GM06990 (cell line): Measurements from ENCODE around the gene DGKI.

Source experiments
- DNase-seq: peaks from one replicate; pipeline ENCODE4 v3.0.0-alpha.2; 2011; ENCODE audit not compliant: insufficient read length; ENCODE audit errors: extremely low read depth
- H3K27me3 ChIP-seq: replicated peaks from 2 replicates; pipeline ENCODE4 v1.6.0; 2011; ENCODE audit warnings: low read length; ENCODE audit not compliant: control insufficient read depth, insufficient read depth
- H3K36me3 ChIP-seq: 2 replicates; pipeline ENCODE4 v1.5.1; 2011; ENCODE audit warnings: low read length; ENCODE audit not compliant: control insufficient read depth, insufficient read depth
- H3K4me3 ChIP-seq: replicated peaks from 2 replicates; pipeline ENCODE4 v1.5.1; 2011; ENCODE audit warnings: low read depth, mild to moderate bottlenecking, control low read depth, low read length
- CTCF ChIP-seq: IDR thresholded peaks from 2 replicates; pipeline ENCODE4 v1.5.1; 2011; ENCODE audit warnings: low read length, control low read depth, mild to moderate bottlenecking, inconsistent platforms; ENCODE audit not compliant: insufficient read depth, poor library complexity, severe bottlenecking

Gene DGKI

GRCh38 chr7:137870078-137870477 is 23.3 kb upstream of the DGKI start:
- no peak for DNase-seq
- H3K36me3 ChIP-seq, result peaks cover 14% of the 10 kb centered on the region
- H3K27me3 ChIP-seq, result no peaks in the 10 kb centered on the region
- TF ChIP-seq CTCF, result no peak
- no peak overlapping the region for H3K4me3 ChIP-seq

- Histone ChIP-seq H3K27me3 (no peaks in the 10 kb centered on the region), H3K36me3 (peaks cover 15% of the 10 kb centered on the region), H3K4me3 (no peak overlapping the region)
- TF ChIP-seq CTCF, result no peak
- DNase-seq, result no peak
These were observed 22.5 kb upstream of the DGKI start for GRCh38 chr7:137869260-137869659.

- Histone ChIP-seq H3K27me3 (no peaks in the 10 kb centered on the region), H3K4me3 (no peak overlapping the region), H3K36me3 (peaks cover 12% of the 10 kb centered on the region)
- no peak for DNase-seq
- TF ChIP-seq CTCF, result no peak
These were observed 20.5 kb upstream of the DGKI start for GRCh38 chr7:137867289-137867688.

GRCh38 chr7:137865764-137866163 is 19.0 kb upstream of the DGKI start:
- TF ChIP-seq CTCF, result no peak
- Histone ChIP-seq H3K27me3 (no peaks in the 10 kb centered on the region), H3K4me3 (no peak overlapping the region), H3K36me3 (peaks cover 12% of the 10 kb centered on the region)
- DNase-seq, result no peak

GRCh38 chr7:137862964-137863363 is 16.2 kb upstream of the DGKI start:
- Histone ChIP-seq H3K4me3 (no peak overlapping the region), H3K36me3 (peaks cover 11% of the 10 kb centered on the region), H3K27me3 (no peaks in the 10 kb centered on the region)
- TF ChIP-seq CTCF, result no peak
- DNase-seq, result no peak

GRCh38 chr7:137862358-137862757 is 15.6 kb upstream of the DGKI start:
- Histone ChIP-seq H3K4me3 (no peak overlapping the region), H3K27me3 (no peaks in the 10 kb centered on the region), H3K36me3 (peaks cover 6% of the 10 kb centered on the region)
- no peak for TF ChIP-seq CTCF
- no peak for DNase-seq
